Liver (tissue), 3 donors: ENCODE results near the gene UBXN6.

Experiments used
- FOXA2 ChIP-seq: IDR thresholded peaks from 2 replicates; pipeline ENCODE4 v1.6.1; 2016; ENCODE audit warnings: antibody characterized with exemption
- GABPA ChIP-seq, 2 donors: IDR thresholded peaks in 1 of 2; conservative IDR thresholded peaks in 1 of 2; 2 replicates each; pipeline ENCODE4 v1.6.1; 2016; ENCODE audit warnings: antibody characterized with exemption in 2 of 2, mild to moderate bottlenecking in 1 of 2, moderate library complexity in 1 of 2
- NR2F2 ChIP-seq: IDR thresholded peaks from 2 replicates; pipeline ENCODE4 v1.6.1; 2016; ENCODE audit warnings: antibody characterized with exemption
- RAD21 ChIP-seq, 2 donors: IDR thresholded peaks; 2 replicates each; pipeline ENCODE4 v1.6.1; 2016; ENCODE audit warnings: antibody characterized with exemption in 2 of 2, mild to moderate bottlenecking in 2 of 2
- RXRA ChIP-seq, 2 donors: IDR thresholded peaks; 2 replicates each; pipeline ENCODE4 v1.6.1; 2017 to 2018; ENCODE audit warnings: antibody characterized with exemption in 2 of 2, mild to moderate bottlenecking in 1 of 2
- SP1 ChIP-seq: IDR thresholded peaks from 2 replicates; pipeline ENCODE4 v1.6.1; 2018; ENCODE audit warnings: antibody characterized with exemption, mild to moderate bottlenecking
- TAF1 ChIP-seq: conservative IDR thresholded peaks from 2 replicates; pipeline ENCODE4 v1.6.1; 2016; ENCODE audit warnings: antibody characterized with exemption, mild to moderate bottlenecking
- YY1 ChIP-seq: IDR thresholded peaks from 2 replicates; pipeline ENCODE4 v1.6.1; 2016; ENCODE audit warnings: antibody characterized with exemption, mild to moderate bottlenecking
- TF ChIP-seq, protein P1 (sequence below): IDR thresholded peaks from 2 replicates; pipeline ENCODE4 v1.6.1; 2016; ENCODE audit warnings: antibody characterized with exemption, mild to moderate bottlenecking
- TF ChIP-seq, protein P2 (sequence below): fragments of 150-350 bp; IDR thresholded peaks from 2 replicates; pipeline ENCODE4 v1.5.1; 2017; ENCODE audit warnings: improper control_type of control experiment, low read depth, low read length; ENCODE audit not compliant: missing input control
- TF ChIP-seq, protein P3 (sequence below): IDR thresholded peaks from 2 replicates; pipeline ENCODE4 v1.6.1; 2016; ENCODE audit warnings: antibody characterized with exemption
- TF ChIP-seq, protein P4 (sequence below): IDR thresholded peaks from 2 replicates; pipeline ENCODE4 v1.6.1; 2016; ENCODE audit warnings: antibody characterized with exemption
- donor health status: healthy.
- donor health status: healthy.

DNA sequence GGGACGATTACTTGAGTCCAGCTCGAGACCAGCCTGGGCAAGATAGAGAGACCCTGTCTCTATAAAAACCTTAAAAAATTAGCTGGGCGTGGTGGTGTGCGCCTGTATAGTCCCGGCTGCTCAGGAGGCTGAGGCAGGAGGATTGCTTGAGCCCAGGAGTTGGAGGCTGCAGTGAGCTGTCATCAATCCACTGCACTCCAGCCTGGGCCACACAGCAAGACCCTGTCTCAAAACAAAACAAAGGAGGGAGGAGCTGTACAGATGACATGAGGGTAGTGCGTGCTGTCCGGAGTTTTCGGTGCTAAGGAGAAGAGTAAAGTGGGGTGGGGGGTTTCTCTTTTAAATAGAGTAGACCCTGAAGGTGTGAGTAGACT is 37.1 kb upstream of the UBXN6 start:
- TF ChIP-seq, protein P1, sequence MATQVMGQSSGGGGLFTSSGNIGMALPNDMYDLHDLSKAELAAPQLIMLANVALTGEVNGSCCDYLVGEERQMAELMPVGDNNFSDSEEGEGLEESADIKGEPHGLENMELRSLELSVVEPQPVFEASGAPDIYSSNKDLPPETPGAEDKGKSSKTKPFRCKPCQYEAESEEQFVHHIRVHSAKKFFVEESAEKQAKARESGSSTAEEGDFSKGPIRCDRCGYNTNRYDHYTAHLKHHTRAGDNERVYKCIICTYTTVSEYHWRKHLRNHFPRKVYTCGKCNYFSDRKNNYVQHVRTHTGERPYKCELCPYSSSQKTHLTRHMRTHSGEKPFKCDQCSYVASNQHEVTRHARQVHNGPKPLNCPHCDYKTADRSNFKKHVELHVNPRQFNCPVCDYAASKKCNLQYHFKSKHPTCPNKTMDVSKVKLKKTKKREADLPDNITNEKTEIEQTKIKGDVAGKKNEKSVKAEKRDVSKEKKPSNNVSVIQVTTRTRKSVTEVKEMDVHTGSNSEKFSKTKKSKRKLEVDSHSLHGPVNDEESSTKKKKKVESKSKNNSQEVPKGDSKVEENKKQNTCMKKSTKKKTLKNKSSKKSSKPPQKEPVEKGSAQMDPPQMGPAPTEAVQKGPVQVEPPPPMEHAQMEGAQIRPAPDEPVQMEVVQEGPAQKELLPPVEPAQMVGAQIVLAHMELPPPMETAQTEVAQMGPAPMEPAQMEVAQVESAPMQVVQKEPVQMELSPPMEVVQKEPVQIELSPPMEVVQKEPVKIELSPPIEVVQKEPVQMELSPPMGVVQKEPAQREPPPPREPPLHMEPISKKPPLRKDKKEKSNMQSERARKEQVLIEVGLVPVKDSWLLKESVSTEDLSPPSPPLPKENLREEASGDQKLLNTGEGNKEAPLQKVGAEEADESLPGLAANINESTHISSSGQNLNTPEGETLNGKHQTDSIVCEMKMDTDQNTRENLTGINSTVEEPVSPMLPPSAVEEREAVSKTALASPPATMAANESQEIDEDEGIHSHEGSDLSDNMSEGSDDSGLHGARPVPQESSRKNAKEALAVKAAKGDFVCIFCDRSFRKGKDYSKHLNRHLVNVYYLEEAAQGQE: no peak
- TF ChIP-seq, protein P2, sequence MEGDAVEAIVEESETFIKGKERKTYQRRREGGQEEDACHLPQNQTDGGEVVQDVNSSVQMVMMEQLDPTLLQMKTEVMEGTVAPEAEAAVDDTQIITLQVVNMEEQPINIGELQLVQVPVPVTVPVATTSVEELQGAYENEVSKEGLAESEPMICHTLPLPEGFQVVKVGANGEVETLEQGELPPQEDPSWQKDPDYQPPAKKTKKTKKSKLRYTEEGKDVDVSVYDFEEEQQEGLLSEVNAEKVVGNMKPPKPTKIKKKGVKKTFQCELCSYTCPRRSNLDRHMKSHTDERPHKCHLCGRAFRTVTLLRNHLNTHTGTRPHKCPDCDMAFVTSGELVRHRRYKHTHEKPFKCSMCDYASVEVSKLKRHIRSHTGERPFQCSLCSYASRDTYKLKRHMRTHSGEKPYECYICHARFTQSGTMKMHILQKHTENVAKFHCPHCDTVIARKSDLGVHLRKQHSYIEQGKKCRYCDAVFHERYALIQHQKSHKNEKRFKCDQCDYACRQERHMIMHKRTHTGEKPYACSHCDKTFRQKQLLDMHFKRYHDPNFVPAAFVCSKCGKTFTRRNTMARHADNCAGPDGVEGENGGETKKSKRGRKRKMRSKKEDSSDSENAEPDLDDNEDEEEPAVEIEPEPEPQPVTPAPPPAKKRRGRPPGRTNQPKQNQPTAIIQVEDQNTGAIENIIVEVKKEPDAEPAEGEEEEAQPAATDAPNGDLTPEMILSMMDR: no peak
- TF ChIP-seq, protein P3, sequence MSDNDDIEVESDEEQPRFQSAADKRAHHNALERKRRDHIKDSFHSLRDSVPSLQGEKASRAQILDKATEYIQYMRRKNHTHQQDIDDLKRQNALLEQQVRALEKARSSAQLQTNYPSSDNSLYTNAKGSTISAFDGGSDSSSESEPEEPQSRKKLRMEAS: no peak
- TF ChIP-seq, protein P4, sequence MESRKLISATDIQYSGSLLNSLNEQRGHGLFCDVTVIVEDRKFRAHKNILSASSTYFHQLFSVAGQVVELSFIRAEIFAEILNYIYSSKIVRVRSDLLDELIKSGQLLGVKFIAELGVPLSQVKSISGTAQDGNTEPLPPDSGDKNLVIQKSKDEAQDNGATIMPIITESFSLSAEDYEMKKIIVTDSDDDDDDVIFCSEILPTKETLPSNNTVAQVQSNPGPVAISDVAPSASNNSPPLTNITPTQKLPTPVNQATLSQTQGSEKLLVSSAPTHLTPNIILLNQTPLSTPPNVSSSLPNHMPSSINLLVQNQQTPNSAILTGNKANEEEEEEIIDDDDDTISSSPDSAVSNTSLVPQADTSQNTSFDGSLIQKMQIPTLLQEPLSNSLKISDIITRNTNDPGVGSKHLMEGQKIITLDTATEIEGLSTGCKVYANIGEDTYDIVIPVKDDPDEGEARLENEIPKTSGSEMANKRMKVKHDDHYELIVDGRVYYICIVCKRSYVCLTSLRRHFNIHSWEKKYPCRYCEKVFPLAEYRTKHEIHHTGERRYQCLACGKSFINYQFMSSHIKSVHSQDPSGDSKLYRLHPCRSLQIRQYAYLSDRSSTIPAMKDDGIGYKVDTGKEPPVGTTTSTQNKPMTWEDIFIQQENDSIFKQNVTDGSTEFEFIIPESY: no peak
- TF ChIP-seq RAD21 (IDR thresholded peaks at IDR 0.05) (no peak), GABPA (IDR thresholded peaks at IDR 0.05 in 1 of 2, conservative IDR thresholded peaks at IDR 0.05 in 1 of 2) (no peak), YY1 (no peak), TAF1 (no peak), SP1 (no peak), FOXA2 (no peak), RXRA (IDR thresholded peaks at IDR 0.05) (no peak), NR2F2 (no peak)
